NCI-H526 (cell line): ENCODE measurements around the gene LY9.
A peak's percentile ranks its signal among the peaks of the same experiment; 100 is the strongest.

Source experiments
- DNase-seq, 2 experiments: peaks; one replicate each; lab custom pipeline; 2025; lab: John Stamatoyannopoulos, UW

Gene LY9

GRCh38 chr1:160795951-160796383 is at the start of gene LY9:
LY9 (plus strand) TSS chr1:160796174; CDS start chr1:160796188, 14 bp downstream.
- no peak for DNase-seq

GRCh38 chr1:160746836-160747500 is 49.0 kb upstream of the LY9 start:
- DNase-seq: no peak

GRCh38 chr1:160747717-160748116 is 48.3 kb upstream of the LY9 start:
- DNase-seq: no peak

GRCh38 chr1:160748181-160748877 is 47.6 kb upstream of the LY9 start:
- peak in 1 of 2 experiments; percentile 13 for DNase-seq

- DNase-seq: no peak
Observed at GRCh38 chr1:160748878-160749269, 47.1 kb upstream of the LY9 start.

GRCh38 chr1:160750608-160751007 is 45.4 kb upstream of the LY9 start:
- DNase-seq: no peak

GRCh38 chr1:160752406-160752805 is 43.6 kb upstream of the LY9 start:
- DNase-seq: no peak

GRCh38 chr1:160752924-160753323 is 43.0 kb upstream of the LY9 start:
- no peak for DNase-seq

- DNase-seq: no peak
Observed at GRCh38 chr1:160753594-160753993, 42.4 kb upstream of the LY9 start.

- no peak for DNase-seq
Observed at GRCh38 chr1:160755461-160755860, 40.5 kb upstream of the LY9 start.

- no peak for DNase-seq
Observed at GRCh38 chr1:160755911-160756848, 39.8 kb upstream of the LY9 start.

GRCh38 chr1:160756849-160757201 is 39.1 kb upstream of the LY9 start:
- DNase-seq: no peak

GRCh38 chr1:160758521-160758920 is 37.5 kb upstream of the LY9 start:
- no peak for DNase-seq

GRCh38 chr1:160759740-160760139 is 36.2 kb upstream of the LY9 start:
- no peak for DNase-seq

- DNase-seq: no peak
Observed at GRCh38 chr1:160761046-160761445, 34.9 kb upstream of the LY9 start.

GRCh38 chr1:160761886-160762285 is 34.1 kb upstream of the LY9 start:
- no peak for DNase-seq

- no peak for DNase-seq
Observed at GRCh38 chr1:160763993-160764392, 32.0 kb upstream of the LY9 start.

- no peak for DNase-seq
Observed at GRCh38 chr1:160767395-160768294, 28.3 kb upstream of the LY9 start.

- DNase-seq: peak; percentile 29 to 68
Observed at GRCh38 chr1:160768295-160768657, 27.7 kb upstream of the LY9 start.

GRCh38 chr1:160772331-160772730 is 23.6 kb upstream of the LY9 start:
- no peak for DNase-seq

GRCh38 chr1:160773093-160773492 is 22.9 kb upstream of the LY9 start:
- no peak for DNase-seq
